ENCODE results near the gene ABCB9. TPM values are rescaled to one million over a fixed set of nuclear protein-coding genes. Genes with fewer than 3 reads are reported as not detected.

ABCB9 gene
- total RNA-seq, 1 donor from 2014 or later: 1.6 TPM

GRCh38 chr12:122964439-122965257 is 1.6 kb downstream of the ABCB9 start:
- H3K27ac ChIP-seq (replicated peaks): no peak overlapping the region

GRCh38 chr12:122963941-122964265 is 2.4 kb downstream of the ABCB9 start:
- intact Hi-C loops (cut with micrococcal nuclease): no loop called here
- H3K27ac ChIP-seq (replicated peaks): peak overlapping the region; percentile 22
- DNase-seq: peak; percentile 53
- H3K9me3 ChIP-seq (replicated peaks): no peaks in the 10 kb centered on the region
- peaks cover 53% of the 10 kb centered on the region for H3K4me1 ChIP-seq
- H3K36me3 ChIP-seq: peaks cover 6% of the 10 kb centered on the region
- TF ChIP-seq, protein P1, sequence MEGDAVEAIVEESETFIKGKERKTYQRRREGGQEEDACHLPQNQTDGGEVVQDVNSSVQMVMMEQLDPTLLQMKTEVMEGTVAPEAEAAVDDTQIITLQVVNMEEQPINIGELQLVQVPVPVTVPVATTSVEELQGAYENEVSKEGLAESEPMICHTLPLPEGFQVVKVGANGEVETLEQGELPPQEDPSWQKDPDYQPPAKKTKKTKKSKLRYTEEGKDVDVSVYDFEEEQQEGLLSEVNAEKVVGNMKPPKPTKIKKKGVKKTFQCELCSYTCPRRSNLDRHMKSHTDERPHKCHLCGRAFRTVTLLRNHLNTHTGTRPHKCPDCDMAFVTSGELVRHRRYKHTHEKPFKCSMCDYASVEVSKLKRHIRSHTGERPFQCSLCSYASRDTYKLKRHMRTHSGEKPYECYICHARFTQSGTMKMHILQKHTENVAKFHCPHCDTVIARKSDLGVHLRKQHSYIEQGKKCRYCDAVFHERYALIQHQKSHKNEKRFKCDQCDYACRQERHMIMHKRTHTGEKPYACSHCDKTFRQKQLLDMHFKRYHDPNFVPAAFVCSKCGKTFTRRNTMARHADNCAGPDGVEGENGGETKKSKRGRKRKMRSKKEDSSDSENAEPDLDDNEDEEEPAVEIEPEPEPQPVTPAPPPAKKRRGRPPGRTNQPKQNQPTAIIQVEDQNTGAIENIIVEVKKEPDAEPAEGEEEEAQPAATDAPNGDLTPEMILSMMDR (IDR thresholded peaks at IDR 0.05; ENCODE audit: borderline replicate concordance): no peak
- no peaks in the 10 kb centered on the region for H3K27me3 ChIP-seq (ENCODE audit: low read depth)
- H3K4me3 ChIP-seq: no peak overlapping the region

More at GRCh38 chr12:122964439-122965257, 1.6 kb downstream of the ABCB9 start:
- Histone ChIP-seq H3K4me1 (peaks cover 51% of the 10 kb centered on the region), H3K4me3 (peak overlapping the region; percentile 76), H3K27me3 (ENCODE audit: low read depth) (no peaks in the 10 kb centered on the region), H3K36me3 (peaks cover 5% of the 10 kb centered on the region), H3K9me3 (replicated peaks) (no peaks in the 10 kb centered on the region)
- intact Hi-C loops (cut with micrococcal nuclease): no loop called here
- DNase-seq: no peak
- TF ChIP-seq, protein P1 (IDR thresholded peaks at IDR 0.05; ENCODE audit: borderline replicate concordance): no peak

GRCh38 chr12:122961531-122962329 is 4.5 kb downstream of the ABCB9 start:
- H3K4me1 ChIP-seq: peaks cover 57% of the 10 kb centered on the region
- peak overlapping the region; percentile 42 for H3K27ac ChIP-seq (replicated peaks)
- peaks cover 6% of the 10 kb centered on the region for H3K36me3 ChIP-seq
- DNase-seq: no peak
- intact Hi-C loops (cut with micrococcal nuclease): no loop called here
- TF ChIP-seq, protein P1 (IDR thresholded peaks at IDR 0.05; ENCODE audit: borderline replicate concordance): no peak
- H3K27me3 ChIP-seq (ENCODE audit: low read depth): no peaks in the 10 kb centered on the region
- no peak overlapping the region for H3K4me3 ChIP-seq
- no peaks in the 10 kb centered on the region for H3K9me3 ChIP-seq (replicated peaks)

DNA sequence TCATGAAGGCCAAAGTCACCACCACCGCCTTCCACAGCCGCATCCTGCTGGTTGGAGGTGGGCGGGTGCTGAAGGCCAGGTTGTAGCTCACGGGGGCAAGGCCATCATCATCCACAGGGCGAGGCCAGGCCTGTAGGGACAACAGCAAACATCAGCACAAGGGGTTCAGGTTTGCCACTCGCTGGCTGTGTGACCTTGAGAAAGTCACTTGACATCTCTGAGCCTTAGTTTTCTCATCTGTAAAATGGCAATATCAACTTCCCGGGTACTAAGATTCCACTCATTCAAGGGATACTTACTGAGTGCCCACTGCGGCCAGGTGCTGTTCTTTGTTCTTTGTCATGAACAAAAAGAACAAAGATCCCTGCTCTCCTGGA is 6.1 kb downstream of the ABCB9 start:
- H3K36me3 ChIP-seq: peaks cover 6% of the 10 kb centered on the region
- intact Hi-C loops (cut with micrococcal nuclease): no loop called here
- peaks cover 47% of the 10 kb centered on the region for H3K4me1 ChIP-seq
- H3K9me3 ChIP-seq (replicated peaks): no peaks in the 10 kb centered on the region
- H3K4me3 ChIP-seq: no peak overlapping the region
- TF ChIP-seq, protein P1 (IDR thresholded peaks at IDR 0.05; ENCODE audit: borderline replicate concordance): no peak
- no peak overlapping the region for H3K27ac ChIP-seq (replicated peaks)
- DNase-seq: no peak
- H3K27me3 ChIP-seq (ENCODE audit: low read depth): no peaks in the 10 kb centered on the region

- H3K9me3 ChIP-seq (replicated peaks): no peaks in the 10 kb centered on the region
- H3K4me3 ChIP-seq: no peak overlapping the region
- H3K36me3 ChIP-seq: peaks cover 6% of the 10 kb centered on the region
- TF ChIP-seq, protein P1 (IDR thresholded peaks at IDR 0.05; ENCODE audit: borderline replicate concordance): no peak
- no peak overlapping the region for H3K27ac ChIP-seq (replicated peaks)
- intact Hi-C loops (cut with micrococcal nuclease): loop anchor here (10.0 kb wide), 1 partner anchor 165 kb away; no protein-coding TSS in a partner anchor
- peaks cover 42% of the 10 kb centered on the region for H3K4me1 ChIP-seq
- no peaks in the 10 kb centered on the region for H3K27me3 ChIP-seq (ENCODE audit: low read depth)
- no peak for DNase-seq
Observed at GRCh38 chr12:122959566-122960192, 6.6 kb downstream of the ABCB9 start.

All from left ventricle myocardium inferior (tissue), 1 donor.